HPDE6-E6E7 (cell line): Measurements from ENCODE around the gene HSP90B1.

Source experiments
- DNase-seq: peaks from one replicate; pipeline ENCODE4 v3.0.0; 2011; ENCODE audit warnings: missing footprints; ENCODE audit errors: extremely low spot score

HSP90B1 gene

DNA sequence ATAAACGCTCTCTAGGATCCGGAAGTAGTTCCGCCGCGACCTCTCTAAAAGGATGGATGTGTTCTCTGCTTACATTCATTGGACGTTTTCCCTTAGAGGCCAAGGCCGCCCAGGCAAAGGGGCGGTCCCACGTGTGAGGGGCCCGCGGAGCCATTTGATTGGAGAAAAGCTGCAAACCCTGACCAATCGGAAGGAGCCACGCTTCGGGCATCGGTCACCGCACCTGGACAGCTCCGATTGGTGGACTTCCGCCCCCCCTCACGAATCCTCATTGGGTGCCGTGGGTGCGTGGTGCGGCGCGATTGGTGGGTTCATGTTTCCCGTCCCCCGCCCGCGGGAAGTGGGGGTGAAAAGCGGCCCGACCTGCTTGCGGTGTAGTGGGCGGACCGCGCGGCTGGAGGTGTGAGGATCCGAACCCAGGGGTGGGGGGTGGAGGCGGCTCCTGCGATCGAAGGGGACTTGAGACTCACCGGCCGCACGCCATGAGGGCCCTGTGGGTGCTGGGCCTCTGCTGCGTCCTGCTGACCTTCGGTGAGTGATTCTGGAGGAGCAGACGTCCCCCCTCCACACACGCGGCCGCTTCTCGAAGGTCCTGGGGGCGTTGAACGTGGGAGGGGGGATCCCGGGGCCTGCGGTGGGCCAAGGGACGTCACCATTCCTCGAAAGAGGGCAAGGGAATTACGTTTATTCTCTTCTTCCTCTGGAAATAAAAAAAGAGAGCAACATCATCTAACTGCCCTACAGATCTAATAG lies at the start of gene HSP90B1:
TSS of gene HSP90B1 (plus strand) at position 377 of the 753 bp plus-strand sequence. CDS start at position 483, 106 bp downstream.
- DNase-seq: peak; percentile 100

DNA sequence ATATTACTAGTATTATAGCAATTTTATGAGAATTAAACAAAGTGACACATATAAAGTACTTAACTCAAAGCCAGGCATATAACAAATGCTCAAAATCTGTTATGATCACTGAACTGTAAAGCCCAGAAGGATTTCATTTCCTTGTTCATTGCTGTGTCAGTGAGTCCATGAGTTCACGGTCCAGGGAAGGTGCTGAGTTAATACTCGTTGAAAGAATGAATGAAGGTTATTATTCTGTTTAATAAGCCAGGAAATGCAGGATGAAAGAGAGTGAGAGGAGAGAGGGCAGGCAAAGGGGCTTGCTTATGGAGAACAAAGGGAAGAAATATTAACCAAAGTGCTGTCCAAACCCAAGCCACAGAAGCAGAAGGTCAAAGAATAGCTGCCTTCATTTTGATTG lies 48.9 kb upstream of the HSP90B1 start:
- no peak for DNase-seq

GRCh38 chr12:103882861-103883596 lies 47.2 kb upstream of the HSP90B1 start:
- peak; percentile 45 for DNase-seq

DNA sequence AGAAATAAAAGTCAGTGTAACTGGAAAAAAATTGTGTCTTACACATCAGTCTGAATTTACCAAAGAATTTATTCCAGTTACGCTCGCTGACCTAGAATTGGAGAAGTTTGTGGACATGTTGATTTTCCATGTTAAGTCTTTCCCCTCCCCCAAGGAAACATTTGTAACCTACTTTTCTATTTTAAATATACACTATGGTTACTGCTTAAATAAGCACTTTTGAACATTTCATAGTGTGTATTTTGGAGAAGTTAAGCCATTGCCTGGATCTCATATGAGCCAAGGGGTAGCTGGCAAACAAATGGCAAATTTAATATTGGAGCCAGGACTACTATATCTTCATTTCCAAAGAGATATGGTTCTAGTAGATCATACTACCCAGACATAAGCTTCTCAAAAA lies 46.3 kb upstream of the HSP90B1 start:
- DNase-seq: no peak

- no peak for DNase-seq
Measured at GRCh38 chr12:103884316-103884715, 45.9 kb upstream of the HSP90B1 start.

GRCh38 chr12:103886195-103886797 lies 43.9 kb upstream of the HSP90B1 start:
- no peak for DNase-seq

DNA sequence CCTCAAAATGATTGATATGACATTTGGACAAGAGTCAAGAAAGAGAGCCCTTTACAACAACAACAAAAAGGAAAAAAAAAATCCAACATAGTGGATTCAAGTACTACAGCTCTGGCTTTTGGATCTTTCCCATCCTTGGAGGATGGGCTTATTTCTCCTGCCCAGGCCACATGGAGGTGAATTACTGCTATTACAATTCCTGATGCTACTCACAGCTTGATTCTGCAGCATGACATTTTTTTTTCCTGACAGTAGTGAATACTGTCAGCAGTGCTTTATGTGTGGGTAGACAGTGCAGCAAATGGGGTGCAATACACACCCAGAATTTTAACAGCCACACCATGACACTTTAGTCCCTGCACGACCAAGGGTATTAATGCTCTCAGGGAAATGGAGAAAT lies 42.5 kb upstream of the HSP90B1 start:
- DNase-seq: no peak

- DNase-seq: no peak
Measured at GRCh38 chr12:103897316-103897715, 32.9 kb upstream of the HSP90B1 start.

- no peak for DNase-seq
Measured at GRCh38 chr12:103901518-103902173, 28.6 kb upstream of the HSP90B1 start.

DNA sequence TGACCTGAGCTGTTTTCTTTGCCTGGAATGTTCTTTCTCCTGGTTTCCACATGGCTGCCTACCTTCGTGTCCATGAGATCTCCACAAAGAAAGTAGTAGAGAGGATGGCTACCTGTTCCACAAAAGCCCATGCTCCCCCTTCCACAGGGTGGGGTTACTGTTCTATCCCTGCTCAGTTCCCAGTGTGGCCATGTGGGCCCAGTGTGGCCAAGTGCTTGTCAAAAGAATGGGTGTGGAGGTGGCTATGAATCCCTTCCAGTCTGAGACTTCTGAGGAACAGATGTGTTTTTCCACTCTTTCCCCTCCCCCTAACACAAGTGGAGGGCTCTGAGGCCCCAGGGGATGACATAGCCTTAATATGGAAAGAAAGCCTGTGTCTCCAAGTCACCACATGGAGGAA lies 26.2 kb upstream of the HSP90B1 start:
- no peak for DNase-seq

- no peak for DNase-seq
Measured at GRCh38 chr12:103905730-103906349, 24.4 kb upstream of the HSP90B1 start.

- DNase-seq: no peak
Measured at GRCh38 chr12:103908246-103908541, 22.0 kb upstream of the HSP90B1 start.

DNA sequence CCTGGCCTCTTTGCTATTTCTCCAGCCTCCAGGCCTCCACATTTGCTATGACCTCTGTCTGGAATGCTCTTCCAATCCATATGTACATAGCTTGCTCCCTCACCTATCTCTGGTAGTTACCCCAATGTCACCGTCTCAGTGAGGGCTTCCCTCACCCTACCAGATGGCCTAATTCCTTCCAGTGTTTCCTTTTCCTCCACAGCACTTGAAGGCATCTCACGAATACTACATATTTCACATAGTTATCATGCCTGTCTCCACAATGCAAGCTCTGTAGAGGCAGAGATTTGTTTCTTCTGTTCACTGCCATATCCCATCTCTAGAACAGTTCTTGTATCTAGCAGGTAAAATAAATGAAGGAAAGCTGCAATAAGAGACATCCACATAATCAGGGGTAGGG lies 21.3 kb upstream of the HSP90B1 start:
- DNase-seq: no peak

- no peak for DNase-seq
Measured at GRCh38 chr12:103909811-103910210, 20.4 kb upstream of the HSP90B1 start.

DNA sequence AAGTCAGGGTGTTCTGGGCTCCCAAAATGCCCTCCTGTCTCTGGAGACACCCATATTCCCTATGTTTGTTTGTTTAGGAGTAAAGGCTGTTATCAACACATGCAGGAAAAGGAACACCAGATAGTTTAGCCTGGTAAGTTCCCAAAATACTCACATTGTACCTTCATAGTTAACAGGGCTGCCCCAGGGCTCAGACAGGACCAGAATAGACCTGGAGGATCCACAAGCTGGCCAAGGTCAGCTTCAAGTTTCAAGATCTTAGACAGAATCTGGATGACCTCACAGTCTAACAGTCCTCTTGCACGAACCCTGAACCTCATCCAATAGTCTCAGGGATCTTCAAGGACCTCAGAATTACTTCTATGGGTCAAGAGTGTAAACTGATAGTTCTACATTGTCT lies 18.1 kb upstream of the HSP90B1 start:
- no peak for DNase-seq

GRCh38 chr12:103913100-103913499 lies 17.1 kb upstream of the HSP90B1 start:
- no peak for DNase-seq

DNA sequence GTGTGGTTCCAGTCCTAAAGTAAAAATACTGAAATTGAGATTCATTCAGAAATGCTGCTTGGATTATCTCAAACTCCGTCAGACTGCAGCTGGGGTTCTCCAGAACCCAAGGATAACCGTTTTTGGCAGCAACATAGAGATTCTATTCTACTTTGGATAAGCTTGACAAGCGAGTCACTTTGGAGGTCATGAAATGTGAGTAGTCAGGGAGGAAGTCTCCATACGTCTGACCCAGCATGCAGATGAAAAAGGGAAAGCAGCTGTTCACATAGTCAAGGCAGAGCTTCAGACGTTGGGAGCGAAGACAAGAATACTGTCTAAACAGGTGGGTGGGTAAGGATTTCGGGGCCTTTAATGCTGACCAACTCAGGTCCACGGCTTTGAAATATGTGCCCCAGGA lies 14.9 kb upstream of the HSP90B1 start:
- DNase-seq: no peak

DNA sequence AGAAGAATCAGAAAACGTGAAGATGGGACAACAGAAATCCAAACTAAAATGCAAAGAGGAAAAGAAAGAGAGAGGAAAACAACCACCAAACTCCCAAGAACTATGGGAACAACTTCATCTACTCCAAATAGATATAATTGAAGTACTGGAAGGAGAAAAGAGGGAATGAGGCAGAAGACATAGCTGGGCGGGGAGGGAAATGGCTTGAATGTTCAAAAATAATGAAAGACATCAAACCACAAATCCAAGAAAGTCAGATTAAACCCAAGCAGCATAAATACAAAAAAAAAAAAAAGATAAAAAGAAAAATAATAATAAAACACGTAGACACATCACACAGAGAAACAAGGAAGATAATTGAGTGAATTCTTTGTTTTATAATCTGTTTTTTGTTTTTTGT lies 12.3 kb upstream of the HSP90B1 start:
- DNase-seq: no peak

DNA sequence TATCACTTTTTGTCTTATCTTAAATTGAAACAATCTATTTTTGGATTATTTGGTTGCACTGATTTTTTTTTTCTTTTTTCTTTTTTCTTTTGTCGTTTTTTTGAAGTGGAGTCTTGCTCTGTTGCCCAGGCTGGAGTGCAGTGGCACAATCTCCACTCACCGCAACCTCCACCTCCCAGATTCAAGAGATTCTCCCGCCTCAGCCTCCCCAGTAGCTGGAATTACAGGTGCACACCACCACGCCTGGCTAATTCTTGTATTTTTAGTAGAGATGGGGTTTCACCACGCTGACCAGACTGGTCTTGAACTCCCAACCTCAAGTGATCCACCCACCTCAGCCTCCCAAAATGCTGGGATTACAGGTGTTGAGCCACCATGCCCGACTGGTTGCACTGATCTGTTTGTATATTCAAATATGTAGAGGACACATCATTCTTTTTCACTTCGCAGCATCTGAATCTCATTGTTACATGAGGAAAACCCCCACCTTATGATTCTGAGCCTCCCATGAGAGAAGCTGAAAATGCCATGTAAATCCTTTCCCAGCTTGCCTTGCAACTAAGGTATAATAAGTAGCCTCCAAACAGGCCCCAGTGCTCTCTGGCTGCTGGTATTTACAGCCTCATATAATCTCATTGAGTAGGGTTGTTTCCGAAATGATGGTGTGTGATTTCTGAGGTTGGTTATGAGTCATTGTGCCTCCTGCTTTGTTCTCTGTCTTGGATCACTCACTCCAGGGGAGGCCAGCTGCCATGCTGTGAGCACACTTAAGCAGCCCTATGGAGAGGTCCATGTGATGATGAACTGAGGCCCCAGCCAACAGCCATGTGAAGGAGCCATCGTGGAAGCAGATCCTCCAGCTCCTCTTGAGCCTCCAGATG lies 5.2 kb upstream of the HSP90B1 start:
- DNase-seq: no peak

GRCh38 chr12:103928682-103929045 lies 1.5 kb upstream of the HSP90B1 start:
- no peak for DNase-seq
